ENCODE data around the gene IPP.

DNA sequence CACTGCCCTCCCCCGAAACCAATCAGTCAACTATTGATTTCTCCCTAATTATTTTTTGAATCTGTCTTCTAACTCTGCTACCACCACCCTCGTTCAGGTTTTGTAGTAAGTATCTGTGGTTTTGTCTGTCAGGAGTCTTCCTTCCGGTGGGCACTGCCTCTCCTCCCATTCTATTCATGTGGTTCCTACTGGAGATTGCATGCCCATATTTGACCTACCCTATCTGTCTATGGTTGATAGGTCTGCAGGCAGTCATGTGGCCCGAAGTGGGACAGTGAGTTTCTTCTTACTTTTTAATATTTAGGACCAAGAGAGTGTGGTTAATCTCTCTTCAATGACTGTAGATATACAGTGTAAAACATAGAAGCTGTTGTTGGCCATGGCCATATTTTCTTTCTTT is 35.1 kb upstream of the IPP start:
- TF ChIP-seq POLR2A (IDR thresholded peaks at IDR 0.05) (no peak), CTCF (IDR thresholded peaks at IDR 0.05 in 8 of 11, conservative IDR thresholded peaks at IDR 0.05 in 3 of 11) (no peak), POLR2AphosphoS5 (IDR thresholded peaks at IDR 0.05) (no peak)
